GM12878 (cell line): ENCODE data around the gene SRC. TPM values are rescaled to one million over a fixed set of nuclear protein-coding genes. Genes with fewer than 3 reads are reported as not detected.

Experiments
- ATAC-seq: fragments of 200-7000 bp; cut with Tn5 transposase; 3 replicates; pipeline ENCODE4 v1.9.1; 2020; ENCODE audit warnings: mild to moderate bottlenecking, moderate library complexity
- BruUV-seq: library from RNA; stranded (reverse); fragments of 400-500 nt; replicated peaks from 2 replicates; lab custom pipeline; 2021; lab: Mats Ljungman, UMichigan
- CTCF ChIA-PET: fragments of 300-600 bp; sonication (Branson Sonifier 250); formaldehyde crosslinking; extraction: SDS; loops from one replicate; lab custom pipeline; 2021; ENCODE audit warnings: inconsistent platforms; lab: Yijun Ruan, JAX
- POLR2A ChIA-PET: fragments of 350-600 bp; formaldehyde crosslinking; extraction: SDS; loops from one replicate; lab custom pipeline; 2021; ENCODE audit warnings: inconsistent platforms; lab: Charles Lee
- RAD21 ChIA-PET: fragments of 300-600 bp; sonication (Branson Sonifier 250); formaldehyde crosslinking; loops from one replicate; lab custom pipeline; 2023; ENCODE audit warnings: antibody characterized with exemption; ENCODE audit not compliant: unreplicated experiment; lab: Charles Lee
- SMC1A ChIA-PET: fragments of 300-600 bp; sonication (Branson Sonifier 250); formaldehyde crosslinking; loops from one replicate; lab custom pipeline; 2023; ENCODE audit not compliant: unreplicated experiment, uncharacterized antibody; lab: Charles Lee
- DNase-seq: peaks from one replicate; pipeline ENCODE4 v3.0.0-alpha.2; 2011; ENCODE audit warnings: low read depth, low spot score
- FAIRE-seq: peaks from 3 replicates; lab custom pipeline; 2011; peaks lifted over from hg19 to GRCh38; lab: Jason Lieb, UNC
- H2AFZ ChIP-seq: 2 replicates; pipeline ENCODE4 v1.6.0; 2011; ENCODE audit warnings: low read depth, low read length, control low read depth; ENCODE audit not compliant: control insufficient read depth
- H3K27ac ChIP-seq: 2 replicates; pipeline ENCODE4 v1.5.1; 2011; ENCODE audit warnings: control low read depth; ENCODE audit not compliant: control insufficient read depth, insufficient read depth
- H3K27me3 ChIP-seq, 2 experiments: replicated peaks in 1 of 2; 2 replicates each; pipeline versions ENCODE4 v1.6.0 to v1.6.1; 2011; ENCODE audit warnings: low read length in 1 of 2; ENCODE audit not compliant: control insufficient read depth in 2 of 2, insufficient read depth in 2 of 2
- H3K36me3 ChIP-seq, 2 experiments: 2 replicates each; pipeline ENCODE4 v1.5.1; 2011; ENCODE audit warnings: low read length in 1 of 2; ENCODE audit not compliant: control insufficient read depth in 2 of 2, insufficient read depth in 2 of 2
- H3K4me1 ChIP-seq: 2 replicates; pipeline ENCODE4 v1.6.1; 2011; ENCODE audit warnings: mild to moderate bottlenecking, low read length, moderate library complexity, mixed read lengths; ENCODE audit not compliant: control insufficient read depth, insufficient read depth
- H3K4me2 ChIP-seq: 2 replicates; pipeline ENCODE4 v1.6.0; 2011; ENCODE audit warnings: control low read depth; ENCODE audit not compliant: control insufficient read depth, insufficient read depth
- H3K4me3 ChIP-seq: fragments of 200-600 bp; sonication (generic); 2 replicates; pipeline ENCODE4 v1.5.1; 2016
- H3K79me2 ChIP-seq: 2 replicates; pipeline ENCODE4 v1.6.0; 2011; ENCODE audit warnings: low read length; ENCODE audit not compliant: control insufficient read depth, insufficient read depth
- H3K9ac ChIP-seq: 2 replicates; pipeline ENCODE4 v1.8.0; 2011; ENCODE audit warnings: low read length, control low read depth, mixed read lengths; ENCODE audit not compliant: control insufficient read depth, insufficient read depth
- H3K9me3 ChIP-seq: replicated peaks from 3 replicates; pipeline ENCODE4 v1.5.1; 2011; ENCODE audit warnings: mild to moderate bottlenecking, low read length; ENCODE audit not compliant: control insufficient read depth, insufficient read depth
- H4K20me1 ChIP-seq: 2 replicates; pipeline ENCODE4 v1.6.0; 2011; ENCODE audit not compliant: control insufficient read depth, insufficient read depth
- MTA3 ChIP-seq: IDR thresholded peaks from 2 replicates; pipeline ENCODE4 v1.6.1; 2012; ENCODE audit warnings: low read length, inconsistent platforms, borderline replicate concordance
- SRF ChIP-seq, 2 experiments: IDR thresholded peaks; 2 replicates each; pipeline ENCODE4 v1.6.1; 2011; ENCODE audit warnings: low read depth in 2 of 2, low read length in 2 of 2, mild to moderate bottlenecking in 1 of 2, moderate library complexity in 1 of 2
- WGBS: methylation state at CpG from one replicate; pipeline ENCODE4 v1.1.6; 2016; ENCODE audit warnings: low lambda C conversion rate; ENCODE audit not compliant: insufficient replicate concordance, insufficient coverage; ENCODE audit errors: missing lambda C conversion rate; 5-methylcytosine and 5-hydroxymethylcytosine counted together
- in situ Hi-C: fragments of 300-500 bp; cut with MboI; formaldehyde crosslinking; loops from 9 replicates; pipeline ENCODE4 v1.14.3; 2018; ENCODE audit warnings: mixed read lengths
- intact Hi-C: fragments of 100-400 bp; cut with micrococcal nuclease; formaldehyde crosslinking; loops from one replicate; pipeline ENCODE4 v1.14.2; 2022; ENCODE audit not compliant: unreplicated experiment
- polyA plus RNA-seq, 11 experiments: library from polyadenylated mRNA; depleted of rRNA in 4 of 11; unstranded in 6 of 11; stranded (reverse) in 5 of 11; fragments of >200 nt; fragmentation: Nextera tagmentation in 4 of 11; fragmentation: Illumina TruSeq in 1 of 11; extraction: Ambion mirVana in 4 of 11; extraction: Trizol in 1 of 11; gene quantifications; 1 replicate in 1 of 11; 2 replicates in 10 of 11; pipeline versions ENCODE4 v1.2.1 to v1.2.3, GENCODE V29; 2011 to 2016; ENCODE audit warnings: inconsistent platforms in 2 of 11, missing spikeins in 2 of 11, low read depth in 1 of 11
- total RNA-seq, 4 experiments: library from RNA; depleted of rRNA in 3 of 4; stranded (reverse); fragments of >200 nt in 3 of 4; fragmentation: Illumina TruSeq in 1 of 4; extraction: Trizol in 1 of 4; gene quantifications; 2 replicates each; pipeline versions ENCODE4 v1.2.1 to v1.2.3, GENCODE V29; 2013 to 2021
- TF ChIP-seq, protein P1 (sequence below): fragments of 450-650 bp; IDR thresholded peaks from 2 replicates; pipeline ENCODE4 v1.6.1; 2016; ENCODE audit warnings: mild to moderate bottlenecking

The SRC gene
- total and polyA plus RNA-seq, 10 of the 15 experiments (the other 5 are each of a cell fraction or from before 2014, with no cell fraction given) = 0.60 to 71.3 (median 27.2) TPM

DNA sequence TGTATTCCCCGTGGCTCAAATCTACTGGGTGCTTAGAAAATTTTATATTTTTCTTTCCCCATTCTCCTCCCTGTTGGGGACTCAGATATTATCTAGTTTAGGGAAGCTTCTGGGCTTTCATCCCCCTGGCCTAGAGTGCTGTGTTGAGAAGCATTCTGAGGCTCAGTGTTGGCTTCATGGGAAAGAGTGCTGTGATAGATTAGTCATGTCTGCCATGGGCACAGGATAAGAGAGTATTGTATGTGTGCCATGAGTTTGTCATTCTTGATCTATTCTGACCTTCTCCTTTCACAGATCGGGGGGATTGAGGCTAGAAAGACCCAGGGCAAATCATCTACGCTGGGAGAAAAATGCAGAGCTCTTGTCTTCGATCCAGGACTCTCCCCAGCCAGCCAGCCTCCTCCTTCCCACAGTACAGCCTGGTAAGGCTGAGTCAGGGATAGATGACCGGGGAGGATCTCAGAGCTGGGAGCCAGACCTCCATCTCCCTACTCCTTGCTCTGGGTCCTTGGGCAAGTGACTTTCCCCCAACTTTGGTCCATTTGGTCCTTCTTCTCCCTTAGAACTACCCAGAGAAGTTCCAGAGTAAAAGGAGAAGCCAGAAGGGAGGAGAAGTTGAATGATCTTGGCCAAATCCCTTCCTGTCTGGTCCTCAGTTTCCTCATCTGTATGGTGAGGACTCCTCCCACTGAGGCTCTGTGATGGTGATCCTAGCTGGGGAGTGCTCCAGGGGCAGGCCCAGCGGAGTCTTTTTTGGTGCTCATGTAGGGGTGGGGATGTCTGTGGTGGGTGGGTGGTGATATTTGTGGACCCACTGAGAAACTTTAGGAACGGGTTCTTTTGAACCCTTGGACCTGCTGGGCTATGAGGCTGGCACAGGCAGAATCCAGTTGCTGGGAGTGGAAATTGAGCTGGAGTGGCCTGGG is 5.0 kb downstream of the SRC start:
- POLR2A ChIA-PET = interaction anchor here (0.6 to 4.3 kb wide), 5 partner anchors 10 to 60 kb away, joined by 3 to 31 read pairs (median 6); no protein-coding TSS in a partner anchor
- SMC1A ChIA-PET = interaction anchor here (0.7 to 3.0 kb wide), 9 partner anchors 22 to 83 kb away, joined by 3 to 16 read pairs (median 4); partner anchors contain the start of gene MANBAL
- intact Hi-C loops = no loop called here
- Histone ChIP-seq H3K4me1 (peaks cover under 1% of the 10 kb centered on the region), H2AFZ (no peak overlapping the region), H3K27ac (peak overlapping the region; percentile 90), H3K9ac (peak overlapping the region; percentile 15), H3K9me3 (no peaks in the 10 kb centered on the region; the same call in 2 of the 3 replicates), H3K79me2 (peaks cover 98% of the 10 kb centered on the region), H3K4me3 (peak overlapping the region; percentile 87), H3K27me3 (no peaks in the 10 kb centered on the region), H3K36me3 (peaks cover 17 to 20% of the 10 kb centered on the region in 2 experiments; a peak in 3 of 4 replicates), H3K4me2 (peak overlapping the region; percentile 77), H4K20me1 (no peaks in the 10 kb centered on the region; the same call in 1 of the 2 replicates)
- DNase-seq (no peak), FAIRE-seq (no peak), ATAC-seq (no peak)
- RAD21 ChIA-PET = interaction anchor here (0.6 to 2.6 kb wide), 9 partner anchors 15 to 127 kb away, joined by 3 to 13 read pairs (median 3); partner anchors contain the start of gene MANBAL
- TF ChIP-seq, protein P1, sequence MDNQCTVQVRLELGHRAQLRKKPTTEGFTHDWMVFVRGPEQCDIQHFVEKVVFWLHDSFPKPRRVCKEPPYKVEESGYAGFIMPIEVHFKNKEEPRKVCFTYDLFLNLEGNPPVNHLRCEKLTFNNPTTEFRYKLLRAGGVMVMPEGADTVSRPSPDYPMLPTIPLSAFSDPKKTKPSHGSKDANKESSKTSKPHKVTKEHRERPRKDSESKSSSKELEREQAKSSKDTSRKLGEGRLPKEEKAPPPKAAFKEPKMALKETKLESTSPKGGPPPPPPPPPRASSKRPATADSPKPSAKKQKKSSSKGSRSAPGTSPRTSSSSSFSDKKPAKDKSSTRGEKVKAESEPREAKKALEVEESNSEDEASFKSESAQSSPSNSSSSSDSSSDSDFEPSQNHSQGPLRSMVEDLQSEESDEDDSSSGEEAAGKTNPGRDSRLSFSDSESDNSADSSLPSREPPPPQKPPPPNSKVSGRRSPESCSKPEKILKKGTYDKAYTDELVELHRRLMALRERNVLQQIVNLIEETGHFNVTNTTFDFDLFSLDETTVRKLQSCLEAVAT = peak; percentile 96
- TF ChIP-seq SRF (IDR thresholded peaks at IDR 0.05; ENCODE audit: low read depth in 2 of 2, low read length in 2 of 2) (peak in 1 of 2 experiments; percentile 52; a peak in 1 of 4 replicates), MTA3 (no peak)
- CTCF ChIA-PET = interaction anchor here (0.9 to 3.1 kb wide), 4 partner anchors 33 to 85 kb away, joined by 3 to 14 read pairs (median 3); partner anchors contain the start of gene MANBAL
- in situ Hi-C loops = no loop called here
- TSS peak; percentile 15 for BruUV-seq
- 98% methylated on average over 7 of the region's 7 CpGs for WGBS
